ENCODE results near the gene CCL7. TPM values are rescaled to one million over a fixed set of nuclear protein-coding genes. Genes with fewer than 3 reads are reported as not detected.
A peak's percentile ranks its signal among the peaks of the same experiment; 100 is the strongest.

CCL7 gene
- total and polyA plus RNA-seq, 2 of the 4 experiments (the other 2 are of a cell fraction) = 0.18 to 0.58 TPM

GRCh38 chr17:34253139-34253525, 16.9 kb upstream of the CCL7 start:
- Histone ChIP-seq H3K4ac (ENCODE audit: low read depth, low read length) (peak overlapping the region; percentile 90), H4K20me1 (ENCODE audit: insufficient read depth, low read length) (no peaks in the 10 kb centered on the region), H4K5ac (ENCODE audit: low read depth, low read length) (peak overlapping the region; percentile 91), H2BK20ac (ENCODE audit: low read depth, low read length) (peak overlapping the region; percentile 91), H3K18ac (ENCODE audit: low read depth, low read length) (peak overlapping the region; percentile 75), H2BK15ac (ENCODE audit: low read depth, low read length) (peak overlapping the region; percentile 80; the same call in 2 of the 3 replicates), H4K91ac (ENCODE audit: insufficient read depth, low read depth, low read length) (peak overlapping the region; percentile 95), H2AK9ac (replicated peaks; ENCODE audit: low read depth, low read length, poor library complexity) (no peak overlapping the region), H3K4me2 (ENCODE audit: low read depth, low read length) (peak overlapping the region; percentile 7; the same call in 1 of the 2 replicates), H3K27me3 (ENCODE audit: control insufficient read depth, insufficient read depth, low read length) (no peaks in the 10 kb centered on the region), H3K9ac (ENCODE audit: low read depth, low read length) (no peak overlapping the region; the same call in 1 of the 2 replicates), H2AK5ac (ENCODE audit: low read depth, low read length) (peak overlapping the region; percentile 30), H3K4me1 (ENCODE audit: control insufficient read depth, insufficient read depth, low read length) (peaks cover 50% of the 10 kb centered on the region), H3K56ac (ENCODE audit: extremely low read depth, insufficient read depth, low read length) (peak overlapping the region; percentile 21), H2BK120ac (ENCODE audit: low read depth, low read length) (peak overlapping the region; percentile 92), H3K9me3 (ENCODE audit: control insufficient read depth, insufficient read depth, low read length) (no peaks in the 10 kb centered on the region), H3K23ac (ENCODE audit: low read depth, low read length) (peak overlapping the region; percentile 43; the same call in 1 of the 2 replicates), H2AFZ (replicated peaks; ENCODE audit: low read length, poor library complexity) (no peak overlapping the region), H3K14ac (replicated peaks; ENCODE audit: low read depth, low read length) (peak overlapping the region; percentile 81), H3K9me1 (ENCODE audit: insufficient read depth, low read length) (peaks cover 29% of the 10 kb centered on the region), H3K79me1 (ENCODE audit: low read depth in 1 of 2, low read length in 2 of 2) (no peaks in the 10 kb centered on the region), H3K27ac (ENCODE audit: insufficient read depth, low read length) (peak overlapping the region; percentile 89; the same call in 1 of the 2 replicates), H3K4me3 (ENCODE audit: insufficient read depth, low read depth, low read length) (no peak overlapping the region), H4K8ac (ENCODE audit: low read depth in 2 of 2, low read length in 2 of 2) (peak overlapping the region; percentile 75 to 80), H2BK5ac (ENCODE audit: low read depth, low read length, poor library complexity, severe bottlenecking) (peak overlapping the region; percentile 92), H3K36me3 (ENCODE audit: control insufficient read depth, insufficient read depth, low read length) (peaks cover 3% of the 10 kb centered on the region; the same call in 1 of the 2 replicates)
- no CpG with 5 or more reads among the region's 3 CpGs for WGBS, 2 experiments (ENCODE audit: extremely low coverage in 2 of 2, insufficient read length in 1 of 2)
- TF ChIP-seq ELK1 (IDR thresholded peaks at IDR 0.05; ENCODE audit: borderline replicate concordance, low read depth, low read length) = no peak
- TF ChIP-seq USF2 (IDR thresholded peaks at IDR 0.05; ENCODE audit: low read depth, low read length) = no peak
- TF ChIP-seq RFX5 (IDR thresholded peaks at IDR 0.05; ENCODE audit: low read depth, low read length) = no peak
- no peak for TF ChIP-seq SMC3 (IDR thresholded peaks at IDR 0.05; ENCODE audit: low read depth, low read length)
- no peak for TF ChIP-seq NFE2L2 (IDR thresholded peaks at IDR 0.05; ENCODE audit: low read depth, low read length)
- TF ChIP-seq RAD21 (IDR thresholded peaks at IDR 0.05; ENCODE audit: low read length) = no peak
- no peak for TF ChIP-seq RCOR1 (IDR thresholded peaks at IDR 0.05; ENCODE audit: insufficient replicate concordance, low read length)
- no peak for TF ChIP-seq MAZ (IDR thresholded peaks at IDR 0.05; ENCODE audit: borderline replicate concordance, low read depth, low read length)
- TF ChIP-seq FOS (IDR thresholded peaks at IDR 0.05; ENCODE audit: low read depth, low read length) = no peak
- no peak for TF ChIP-seq CHD1 (IDR thresholded peaks at IDR 0.05; ENCODE audit: low read depth, low read length)
- no peak for TF ChIP-seq MXI1 (IDR thresholded peaks at IDR 0.05; ENCODE audit: borderline replicate concordance, low read depth, low read length)
- no peak for TF ChIP-seq MAFK (IDR thresholded peaks at IDR 0.05; ENCODE audit: low read depth, low read length)
- TF ChIP-seq CEBPB (IDR thresholded peaks at IDR 0.05; ENCODE audit: low read depth, low read length) = no peak
- in situ Hi-C loops (cut with MboI; ENCODE audit: low sequenced_read_pairs) = loop anchor here (25.0 kb wide), 1 partner anchor 859 kb away; the partner anchor contains the start of genes FNDC8 and RAD51D
- no TSS peak for BruUV-seq (replicated peaks)
- CTCF ChIA-PET = interaction anchor here (0.7 to 1.9 kb wide), 4 partner anchors 53 to 108 kb away, joined by 3 to 9 read pairs (median 4); no protein-coding TSS in a partner anchor
- DNase-seq (no peak), ATAC-seq (ENCODE audit: low read depth) (no peak)
- dilution Hi-C loops (cut with HindIII; ENCODE audit: low sequenced_read_pairs, unreplicated experiment) = no loop called here
- POLR2A ChIA-PET (ENCODE audit: unreplicated experiment) = no interaction called here
- intact Hi-C loops (cut with micrococcal nuclease) = loop anchor here (2.0 kb wide), 1 partner anchor 102 kb away; no protein-coding TSS in a partner anchor
